ENCODE measurements around the gene GAS2.

GAS2 gene

GRCh38 chr11:22725079-22725478 is 58.7 kb downstream of the GAS2 start:
- H2BK12ac ChIP-seq (ENCODE audit: low read length in 2 of 2), result no peak overlapping the region
- H3K4ac ChIP-seq (ENCODE audit: low read depth in 1 of 2, low read length in 2 of 2), result no peak overlapping the region
- no peak overlapping the region for H3K23ac ChIP-seq (ENCODE audit: low read length in 2 of 2)
- no peak overlapping the region for H3K18ac ChIP-seq (ENCODE audit: low read depth in 1 of 2, low read length in 2 of 2)
- H4K91ac ChIP-seq (ENCODE audit: low read length), result no peak overlapping the region
- no peak overlapping the region for H3K9ac ChIP-seq (ENCODE audit: low read length)
- H2BK15ac ChIP-seq (ENCODE audit: low read depth, poor library complexity, severe bottlenecking), result no peak overlapping the region
- H3K79me1 ChIP-seq (replicated peaks; ENCODE audit: low read length, poor library complexity, severe bottlenecking), result no peaks in the 10 kb centered on the region
- H3K4me1 ChIP-seq (ENCODE audit: control insufficient read depth, insufficient read depth, low read depth, low read length), result no peaks in the 10 kb centered on the region
- no peak overlapping the region for H4K8ac ChIP-seq (ENCODE audit: low read length)
- no peak overlapping the region for H3K4me3 ChIP-seq (ENCODE audit: insufficient read depth in 1 of 2, low read depth in 1 of 2, low read length in 2 of 2)
- no peak overlapping the region for H3K27ac ChIP-seq (ENCODE audit: low read length, poor library complexity, severe bottlenecking)
- no peak overlapping the region for H2BK5ac ChIP-seq (ENCODE audit: low read depth, low read length, poor library complexity, severe bottlenecking)
- H3K4me2 ChIP-seq (ENCODE audit: low read length, poor library complexity, severe bottlenecking), result no peak overlapping the region
- H3K27me3 ChIP-seq (ENCODE audit: control insufficient read depth in 1 of 2, insufficient read depth in 1 of 2, low read length in 2 of 2), result no peaks in the 10 kb centered on the region
- WGBS, result 80% methylated on average over 3 of the region's 3 CpGs
- no peak overlapping the region for H3K14ac ChIP-seq (ENCODE audit: low read length in 2 of 2)
- no peaks in the 10 kb centered on the region for H3K36me3 ChIP-seq (ENCODE audit: control insufficient read depth in 1 of 2, insufficient read depth in 2 of 2, low read depth in 1 of 2, low read length in 2 of 2)
- no peak overlapping the region for H2AFZ ChIP-seq (ENCODE audit: low read depth, low read length)
- H2AK5ac ChIP-seq (ENCODE audit: low read length, severe bottlenecking), result no peak overlapping the region
- H3K9me3 ChIP-seq (ENCODE audit: control insufficient read depth, low read length), result no peaks in the 10 kb centered on the region
- no peak overlapping the region for H2BK120ac ChIP-seq (ENCODE audit: low read depth, low read length)
- DNase-seq, result no peak

- H3K4me3 ChIP-seq (ENCODE audit: insufficient read depth in 1 of 2, low read depth in 1 of 2, low read length in 2 of 2), result no peak overlapping the region
- H2BK12ac ChIP-seq (ENCODE audit: low read length in 2 of 2), result no peak overlapping the region
- no peak overlapping the region for H3K4ac ChIP-seq (ENCODE audit: low read depth in 1 of 2, low read length in 2 of 2)
- H3K14ac ChIP-seq (ENCODE audit: low read length in 2 of 2), result no peak overlapping the region
- 88% methylated on average over 2 of the region's 3 CpGs for WGBS
- no peaks in the 10 kb centered on the region for H3K79me1 ChIP-seq (replicated peaks; ENCODE audit: low read length, poor library complexity, severe bottlenecking)
- H3K23ac ChIP-seq (ENCODE audit: low read length in 2 of 2), result no peak overlapping the region
- no peak overlapping the region for H2AFZ ChIP-seq (ENCODE audit: low read depth, low read length)
- no peak overlapping the region for H4K8ac ChIP-seq (ENCODE audit: low read length)
- no peak overlapping the region for H3K9ac ChIP-seq (ENCODE audit: low read length)
- H3K36me3 ChIP-seq (ENCODE audit: control insufficient read depth in 1 of 2, insufficient read depth in 2 of 2, low read depth in 1 of 2, low read length in 2 of 2), result no peaks in the 10 kb centered on the region
- H2BK5ac ChIP-seq (ENCODE audit: low read depth, low read length, poor library complexity, severe bottlenecking), result no peak overlapping the region
- H3K18ac ChIP-seq (ENCODE audit: low read depth in 1 of 2, low read length in 2 of 2), result no peak overlapping the region
- no peaks in the 10 kb centered on the region for H3K9me3 ChIP-seq (ENCODE audit: control insufficient read depth, low read length)
- H3K4me2 ChIP-seq (ENCODE audit: low read length, poor library complexity, severe bottlenecking), result no peak overlapping the region
- no peak overlapping the region for H2BK15ac ChIP-seq (ENCODE audit: low read depth, poor library complexity, severe bottlenecking)
- H2AK5ac ChIP-seq (ENCODE audit: low read length, severe bottlenecking), result no peak overlapping the region
- no peak overlapping the region for H2BK120ac ChIP-seq (ENCODE audit: low read depth, low read length)
- H3K4me1 ChIP-seq (ENCODE audit: control insufficient read depth, insufficient read depth, low read depth, low read length), result no peaks in the 10 kb centered on the region
- H3K27me3 ChIP-seq (ENCODE audit: control insufficient read depth in 1 of 2, insufficient read depth in 1 of 2, low read length in 2 of 2), result no peaks in the 10 kb centered on the region
- H4K91ac ChIP-seq (ENCODE audit: low read length), result no peak overlapping the region
- H3K27ac ChIP-seq (ENCODE audit: low read length, poor library complexity, severe bottlenecking), result no peak overlapping the region
- DNase-seq, result no peak
Measured at GRCh38 chr11:22728600-22729389, 62.4 kb downstream of the GAS2 start.

DNA sequence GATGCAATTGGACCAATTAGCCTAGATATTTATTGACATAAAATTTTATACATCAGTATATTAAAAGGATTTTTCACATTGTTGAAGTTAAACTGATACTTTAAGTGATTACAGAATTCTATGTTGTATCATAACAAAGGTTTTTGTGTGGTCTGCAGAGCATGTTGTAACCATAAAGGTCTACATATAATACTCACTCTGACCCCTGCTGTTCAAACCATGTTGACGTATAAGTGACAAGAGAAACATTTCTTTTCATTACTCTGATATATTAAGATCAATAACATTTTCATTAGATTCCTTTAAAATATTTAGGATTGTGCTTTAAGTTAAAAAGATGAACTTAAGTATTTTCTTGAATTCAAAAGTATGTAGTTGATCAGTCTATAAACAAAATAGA is 63.9 kb downstream of the GAS2 start:
- Histone ChIP-seq H2BK120ac (ENCODE audit: low read depth, low read length) (no peak overlapping the region), H3K9me3 (ENCODE audit: control insufficient read depth, low read length) (no peaks in the 10 kb centered on the region), H4K91ac (ENCODE audit: low read length) (no peak overlapping the region), H3K14ac (ENCODE audit: low read length in 2 of 2) (no peak overlapping the region), H3K4me1 (ENCODE audit: control insufficient read depth, insufficient read depth, low read depth, low read length) (no peaks in the 10 kb centered on the region), H3K4me3 (ENCODE audit: insufficient read depth in 1 of 2, low read depth in 1 of 2, low read length in 2 of 2) (no peak overlapping the region), H2AK5ac (ENCODE audit: low read length, severe bottlenecking) (no peak overlapping the region), H3K27me3 (ENCODE audit: control insufficient read depth in 1 of 2, insufficient read depth in 1 of 2, low read length in 2 of 2) (no peaks in the 10 kb centered on the region), H2BK5ac (ENCODE audit: low read depth, low read length, poor library complexity, severe bottlenecking) (no peak overlapping the region), H3K4me2 (ENCODE audit: low read length, poor library complexity, severe bottlenecking) (no peak overlapping the region), H3K18ac (ENCODE audit: low read depth in 1 of 2, low read length in 2 of 2) (no peak overlapping the region), H3K23ac (ENCODE audit: low read length in 2 of 2) (no peak overlapping the region), H2AFZ (ENCODE audit: low read depth, low read length) (no peak overlapping the region), H3K9ac (ENCODE audit: low read length) (no peak overlapping the region), H3K27ac (ENCODE audit: low read length, poor library complexity, severe bottlenecking) (no peak overlapping the region), H4K8ac (ENCODE audit: low read length) (no peak overlapping the region), H3K79me1 (replicated peaks; ENCODE audit: low read length, poor library complexity, severe bottlenecking) (no peaks in the 10 kb centered on the region), H3K36me3 (ENCODE audit: control insufficient read depth in 1 of 2, insufficient read depth in 2 of 2, low read depth in 1 of 2, low read length in 2 of 2) (no peaks in the 10 kb centered on the region), H3K4ac (ENCODE audit: low read depth in 1 of 2, low read length in 2 of 2) (no peak overlapping the region), H2BK12ac (ENCODE audit: low read length in 2 of 2) (no peak overlapping the region), H2BK15ac (ENCODE audit: low read depth, poor library complexity, severe bottlenecking) (no peak overlapping the region)
- WGBS, result no CpG with 5 or more reads among the region's 1 CpG
- DNase-seq, result peak; percentile 8

GRCh38 chr11:22732588-22732987 is 66.2 kb downstream of the GAS2 start:
- Histone ChIP-seq H2BK12ac (ENCODE audit: low read length in 2 of 2) (no peak overlapping the region), H3K9ac (ENCODE audit: low read length) (no peak overlapping the region), H2BK15ac (ENCODE audit: low read depth, poor library complexity, severe bottlenecking) (no peak overlapping the region)

More at GRCh38 chr11:22732588-22732987, 66.2 kb downstream of the GAS2 start:
- 92% methylated on average over 2 of the region's 2 CpGs for WGBS
- H3K18ac ChIP-seq (ENCODE audit: low read depth in 1 of 2, low read length in 2 of 2), result no peak overlapping the region
- H3K9me3 ChIP-seq (ENCODE audit: control insufficient read depth, low read length), result no peaks in the 10 kb centered on the region
- no peak overlapping the region for H2BK5ac ChIP-seq (ENCODE audit: low read depth, low read length, poor library complexity, severe bottlenecking)
- H2AK5ac ChIP-seq (ENCODE audit: low read length, severe bottlenecking), result no peak overlapping the region
- H3K36me3 ChIP-seq (ENCODE audit: control insufficient read depth in 1 of 2, insufficient read depth in 2 of 2, low read depth in 1 of 2, low read length in 2 of 2), result no peaks in the 10 kb centered on the region
- no peak overlapping the region for H2AFZ ChIP-seq (ENCODE audit: low read depth, low read length)
- H3K79me1 ChIP-seq (replicated peaks; ENCODE audit: low read length, poor library complexity, severe bottlenecking), result no peaks in the 10 kb centered on the region
- H3K4me3 ChIP-seq (ENCODE audit: insufficient read depth in 1 of 2, low read depth in 1 of 2, low read length in 2 of 2), result no peak overlapping the region
- H3K4me2 ChIP-seq (ENCODE audit: low read length, poor library complexity, severe bottlenecking), result no peak overlapping the region
- no peak overlapping the region for H4K8ac ChIP-seq (ENCODE audit: low read length)
- H3K27ac ChIP-seq (ENCODE audit: low read length, poor library complexity, severe bottlenecking), result no peak overlapping the region
- H3K27me3 ChIP-seq (ENCODE audit: control insufficient read depth in 1 of 2, insufficient read depth in 1 of 2, low read length in 2 of 2), result no peaks in the 10 kb centered on the region
- no peak overlapping the region for H2BK120ac ChIP-seq (ENCODE audit: low read depth, low read length)
- H4K91ac ChIP-seq (ENCODE audit: low read length), result no peak overlapping the region
- H3K23ac ChIP-seq (ENCODE audit: low read length in 2 of 2), result no peak overlapping the region
- DNase-seq, result no peak
- no peak overlapping the region for H3K4ac ChIP-seq (ENCODE audit: low read depth in 1 of 2, low read length in 2 of 2)
- no peak overlapping the region for H3K14ac ChIP-seq (ENCODE audit: low read length in 2 of 2)
- no peaks in the 10 kb centered on the region for H3K4me1 ChIP-seq (ENCODE audit: control insufficient read depth, insufficient read depth, low read depth, low read length)

Data from mesenchymal stem cell (in vitro differentiated cells and primary cell).